ENCODE measurements around the gene ATIC. TPM values are rescaled to one million over a fixed set of nuclear protein-coding genes. Genes with fewer than 3 reads are reported as not detected.

ATIC gene
- total and polyA plus RNA-seq, 4 donors = 44.3 to 180 (median 75.9) TPM

DNA sequence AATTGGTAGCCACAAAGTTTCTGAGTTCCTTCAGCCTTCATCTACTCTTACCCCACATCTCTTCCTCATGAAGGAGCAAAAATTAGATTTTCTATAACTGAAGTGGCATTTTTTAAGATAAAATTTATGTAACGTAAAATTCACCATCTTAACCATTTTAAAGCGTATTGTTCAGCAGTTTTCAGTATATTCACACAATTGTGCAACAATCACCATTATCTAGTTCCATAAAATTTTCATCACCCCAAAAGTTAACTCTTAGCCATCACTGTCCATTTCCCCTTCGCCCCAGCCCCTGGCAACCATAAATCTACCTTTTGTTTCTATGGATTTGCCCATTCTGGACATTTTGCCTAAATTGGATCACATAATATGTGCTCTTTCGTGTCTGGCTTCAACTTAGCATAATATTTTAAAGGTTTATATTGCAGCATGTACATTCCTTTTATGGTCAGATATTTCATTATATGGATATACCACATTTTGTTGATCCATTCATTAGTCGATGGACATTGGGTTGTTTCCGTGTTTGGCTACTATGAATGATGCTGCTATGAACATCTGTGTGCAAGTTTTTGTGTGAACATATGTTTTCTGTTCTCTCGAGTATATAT is 44.6 kb downstream of the ATIC start:
- Histone ChIP-seq H3K9ac (ENCODE audit: insufficient read depth in 1 of 2, low read length in 2 of 2) (no peak overlapping the region), H3K27me3 (ENCODE audit: control insufficient read depth in 3 of 3, insufficient read depth in 3 of 3, low read length in 2 of 3) (no peaks in the 10 kb centered on the region), H3K4me1 (ENCODE audit: control insufficient read depth in 5 of 5, insufficient read depth in 5 of 5, low read length in 5 of 5) (peaks cover 0 to 9% (median 0%) of the 10 kb centered on the region in 5 donors), H3K27ac (ENCODE audit: low read depth in 1 of 2, low read length in 1 of 2) (no peak overlapping the region), H3K9me3 (ENCODE audit: control insufficient read depth in 4 of 4, insufficient read depth in 3 of 4, low read length in 3 of 4) (no peaks in the 10 kb centered on the region), H3K4me3 (no peak overlapping the region), H3K36me3 (ENCODE audit: control insufficient read depth in 4 of 4, insufficient read depth in 4 of 4, low read length in 4 of 4) (peaks cover 0 to 8% (median 3%) of the 10 kb centered on the region in 4 donors)
- WGBS, 2 donors = 93% methylated on average over 7 of the region's 7 CpGs
- DNase-seq (no peak), ATAC-seq (ENCODE audit: insufficient read depth, low FRiP score) (no peak)
- TF ChIP-seq, protein P1, sequence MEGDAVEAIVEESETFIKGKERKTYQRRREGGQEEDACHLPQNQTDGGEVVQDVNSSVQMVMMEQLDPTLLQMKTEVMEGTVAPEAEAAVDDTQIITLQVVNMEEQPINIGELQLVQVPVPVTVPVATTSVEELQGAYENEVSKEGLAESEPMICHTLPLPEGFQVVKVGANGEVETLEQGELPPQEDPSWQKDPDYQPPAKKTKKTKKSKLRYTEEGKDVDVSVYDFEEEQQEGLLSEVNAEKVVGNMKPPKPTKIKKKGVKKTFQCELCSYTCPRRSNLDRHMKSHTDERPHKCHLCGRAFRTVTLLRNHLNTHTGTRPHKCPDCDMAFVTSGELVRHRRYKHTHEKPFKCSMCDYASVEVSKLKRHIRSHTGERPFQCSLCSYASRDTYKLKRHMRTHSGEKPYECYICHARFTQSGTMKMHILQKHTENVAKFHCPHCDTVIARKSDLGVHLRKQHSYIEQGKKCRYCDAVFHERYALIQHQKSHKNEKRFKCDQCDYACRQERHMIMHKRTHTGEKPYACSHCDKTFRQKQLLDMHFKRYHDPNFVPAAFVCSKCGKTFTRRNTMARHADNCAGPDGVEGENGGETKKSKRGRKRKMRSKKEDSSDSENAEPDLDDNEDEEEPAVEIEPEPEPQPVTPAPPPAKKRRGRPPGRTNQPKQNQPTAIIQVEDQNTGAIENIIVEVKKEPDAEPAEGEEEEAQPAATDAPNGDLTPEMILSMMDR (IDR thresholded peaks at IDR 0.05; ENCODE audit: control extremely low read depth, extremely low read depth) = no peak

DNA sequence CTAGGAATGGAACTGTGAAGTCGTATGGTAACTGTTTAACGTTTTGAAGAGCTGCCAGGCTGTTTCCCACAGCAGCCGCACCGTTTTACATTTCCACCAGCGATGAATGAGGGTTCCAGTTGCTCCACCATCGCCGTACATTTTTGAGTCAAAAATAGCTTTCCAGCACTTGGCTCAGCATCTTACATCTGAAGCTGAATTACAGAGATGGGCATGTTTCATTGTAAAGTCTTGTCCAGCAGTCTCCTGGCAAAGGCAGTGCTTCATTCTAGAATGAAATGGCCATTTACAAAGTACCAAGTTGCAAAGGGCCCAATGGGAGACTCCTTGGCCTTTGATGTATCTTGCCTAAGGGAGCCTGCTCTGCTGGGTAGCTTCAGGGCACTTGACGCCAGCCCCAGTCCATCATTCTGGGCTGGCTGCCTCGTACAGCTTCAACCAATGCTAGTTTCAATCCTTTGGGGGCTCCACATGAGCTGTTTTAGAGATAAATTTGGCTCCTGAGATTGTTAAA is 45.1 kb downstream of the ATIC start:
- TF ChIP-seq, protein P1 (IDR thresholded peaks at IDR 0.05; ENCODE audit: control extremely low read depth, extremely low read depth) = no peak
- no peak overlapping the region for H3K27ac ChIP-seq (ENCODE audit: low read depth in 1 of 2, low read length in 1 of 2)
- 83 to 88% methylated on average over 9 of the region's 9 CpGs for WGBS, 2 donors

DNA sequence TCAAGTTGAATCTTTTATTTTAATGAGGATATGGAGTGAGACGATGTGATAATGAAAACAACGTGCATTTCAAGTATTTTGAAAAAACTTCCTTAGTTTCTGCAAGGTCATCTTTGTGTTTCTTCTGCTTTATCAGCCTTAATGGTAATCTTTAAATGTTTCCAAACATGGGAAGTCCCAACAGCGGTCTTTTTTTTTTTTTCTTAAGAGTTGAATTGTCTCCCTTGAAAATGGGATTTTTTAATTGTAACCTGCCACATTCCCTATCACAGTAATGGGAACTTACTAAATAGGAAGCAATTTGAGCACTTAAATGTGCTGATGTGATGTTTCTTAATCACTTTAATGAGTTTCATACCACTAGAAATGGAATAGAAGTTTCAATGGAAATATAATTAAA is 45.8 kb downstream of the ATIC start:
- TF ChIP-seq, protein P1 (IDR thresholded peaks at IDR 0.05; ENCODE audit: control extremely low read depth, extremely low read depth) = no peak
- 70 to 79% methylated on average over 3 of the region's 3 CpGs for WGBS, 2 donors
- H3K9ac ChIP-seq (ENCODE audit: insufficient read depth in 1 of 2, low read length in 2 of 2) = no peak overlapping the region
- no peak overlapping the region for H3K27ac ChIP-seq (ENCODE audit: low read depth in 1 of 2, low read length in 1 of 2)
- H3K4me3 ChIP-seq = no peak overlapping the region
- no peak for DNase-seq
- no peaks in the 10 kb centered on the region for H3K9me3 ChIP-seq (ENCODE audit: control insufficient read depth in 4 of 4, insufficient read depth in 3 of 4, low read length in 3 of 4)
- H3K4me1 ChIP-seq (ENCODE audit: control insufficient read depth in 5 of 5, insufficient read depth in 5 of 5, low read length in 5 of 5) = peaks cover 0 to 9% (median 0%) of the 10 kb centered on the region in 5 donors
- H3K27me3 ChIP-seq (ENCODE audit: control insufficient read depth in 3 of 3, insufficient read depth in 3 of 3, low read length in 2 of 3) = no peaks in the 10 kb centered on the region
- no peak for ATAC-seq (ENCODE audit: insufficient read depth, low FRiP score)
- H3K36me3 ChIP-seq (ENCODE audit: control insufficient read depth in 4 of 4, insufficient read depth in 4 of 4, low read length in 4 of 4) = peaks cover under 1 to 16% (median 5%) of the 10 kb centered on the region in 4 donors

More for the DNA sequence above, 45.1 kb downstream of the ATIC start:
- no peak for ATAC-seq (ENCODE audit: insufficient read depth, low FRiP score)
- H3K4me3 ChIP-seq = no peak overlapping the region
- H3K4me1 ChIP-seq (ENCODE audit: control insufficient read depth in 5 of 5, insufficient read depth in 5 of 5, low read length in 5 of 5) = peaks cover 0 to 9% (median 0%) of the 10 kb centered on the region in 5 donors
- peaks cover 0 to 10% (median 3%) of the 10 kb centered on the region in 4 donors for H3K36me3 ChIP-seq (ENCODE audit: control insufficient read depth in 4 of 4, insufficient read depth in 4 of 4, low read length in 4 of 4)
- H3K9me3 ChIP-seq (ENCODE audit: control insufficient read depth in 4 of 4, insufficient read depth in 3 of 4, low read length in 3 of 4) = no peaks in the 10 kb centered on the region
- peak in 2 of 3 donors; percentile 37 to 57 for DNase-seq
- H3K9ac ChIP-seq (ENCODE audit: insufficient read depth in 1 of 2, low read length in 2 of 2) = no peak overlapping the region
- no peaks in the 10 kb centered on the region for H3K27me3 ChIP-seq (ENCODE audit: control insufficient read depth in 3 of 3, insufficient read depth in 3 of 3, low read length in 2 of 3)
